ENCODE results near the gene SERINC2.
"Not testable (repeated sequence)": the region's sequence is repeated elsewhere in the genome, so short reads cannot be mapped to it uniquely, and the experiment has no call there.

SERINC2 gene

GRCh38 chr1:31386576-31387243 is 26.3 kb upstream of the SERINC2 start:
- not testable (repeated sequence) for DNase-seq

- DNase-seq, result no peak
These were observed 25.4 kb upstream of the SERINC2 start for GRCh38 chr1:31387612-31388011.

- no peak for DNase-seq
These were observed 23.4 kb upstream of the SERINC2 start for GRCh38 chr1:31389616-31390015.

GRCh38 chr1:31390071-31390470 is 22.9 kb upstream of the SERINC2 start:
- no peak for DNase-seq

GRCh38 chr1:31393463-31393862 is 19.6 kb upstream of the SERINC2 start:
- DNase-seq, result no peak

GRCh38 chr1:31394584-31395193 is 18.3 kb upstream of the SERINC2 start:
- DNase-seq, result peak; percentile 89

- DNase-seq, result no peak
These were observed 16.2 kb upstream of the SERINC2 start for GRCh38 chr1:31396633-31397351.

- no peak for DNase-seq
These were observed 15.5 kb upstream of the SERINC2 start for GRCh38 chr1:31397360-31398095.

- no peak for DNase-seq
These were observed 14.8 kb upstream of the SERINC2 start for GRCh38 chr1:31398246-31398645.

- no peak for DNase-seq
These were observed 13.0 kb upstream of the SERINC2 start for GRCh38 chr1:31399976-31400375.

GRCh38 chr1:31400393-31400792 is 12.6 kb upstream of the SERINC2 start:
- DNase-seq, result no peak

- no peak for DNase-seq
These were observed 11.8 kb upstream of the SERINC2 start for GRCh38 chr1:31401241-31401640.

GRCh38 chr1:31405578-31406245 is 7.3 kb upstream of the SERINC2 start:
- DNase-seq, result no peak

GRCh38 chr1:31407029-31407626 is 5.9 kb upstream of the SERINC2 start:
- no peak for DNase-seq

- DNase-seq, result no peak
These were observed 4.2 kb upstream of the SERINC2 start for GRCh38 chr1:31408788-31409318.

- DNase-seq, result no peak
These were observed 2.8 kb upstream of the SERINC2 start for GRCh38 chr1:31409946-31410858.

- no peak for DNase-seq
These were observed 2.1 kb upstream of the SERINC2 start for GRCh38 chr1:31410871-31411270.

- DNase-seq, result no peak
These were observed 808 bp upstream of the SERINC2 start for GRCh38 chr1:31412205-31412604.

- DNase-seq, result peak; percentile 33
These were observed 490 bp downstream of the SERINC2 start for GRCh38 chr1:31413405-31414001.

GRCh38 chr1:31414980-31415370 is 2.0 kb downstream of the SERINC2 start:
- no peak for DNase-seq

- no peak for DNase-seq
These were observed 2.6 kb downstream of the SERINC2 start for GRCh38 chr1:31415658-31416057.

Measured in DMS79 (cell line).